Measurements from ENCODE around the gene NCOA3. TPM values are rescaled to one million over a fixed set of nuclear protein-coding genes. Genes with fewer than 3 reads are reported as not detected.

Gene NCOA3
- total RNA-seq, 1 experiment from 2014 or later: 25.9 TPM

DNA sequence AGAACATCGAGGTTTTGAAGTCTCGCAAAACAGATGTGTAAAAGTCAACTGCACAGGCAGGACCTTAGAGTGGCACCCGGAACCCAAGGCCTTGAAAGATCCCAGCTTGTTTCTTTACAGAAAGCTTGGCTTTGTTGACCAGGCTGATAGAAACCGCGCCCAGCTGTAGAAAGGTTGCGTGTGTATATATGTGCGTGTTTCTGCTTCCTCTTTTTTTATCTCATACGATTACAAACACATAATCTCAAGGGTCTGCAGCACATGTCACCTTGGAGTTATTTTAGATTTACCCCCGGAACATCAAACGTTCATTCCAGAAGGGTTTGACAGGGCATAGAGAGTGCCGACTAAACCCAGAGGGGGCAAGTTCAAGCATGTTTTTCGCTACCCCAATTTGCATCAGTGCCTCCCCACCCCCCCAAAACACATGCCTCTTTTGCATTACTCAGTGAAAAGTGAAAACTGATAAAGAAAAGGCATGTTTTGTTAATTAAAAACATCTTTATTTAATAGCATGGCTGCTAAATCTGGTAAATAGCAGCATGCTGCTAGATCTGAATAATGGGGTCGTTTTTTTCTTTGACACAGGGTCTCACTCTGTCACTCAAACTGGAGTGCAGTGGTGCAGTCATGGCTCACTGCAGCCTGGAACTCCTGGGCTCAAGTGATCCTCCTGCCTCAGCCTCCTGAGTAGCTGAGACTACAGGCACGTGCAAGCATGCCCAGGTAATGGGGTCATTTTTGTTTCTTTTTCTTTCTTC, 33.2 kb upstream of the NCOA3 start:
- no peak overlapping the region for H3K27ac ChIP-seq (ENCODE audit: low read depth, low read length)
- H3K79me2 ChIP-seq (ENCODE audit: insufficient read depth, low read length): no peaks in the 10 kb centered on the region
- BruUV-seq (replicated peaks): no TSS peak
- ChIA-PET RAD21 (ENCODE audit: low non-redundant PET in 1 of 2, low total read pairs in 2 of 2, uncharacterized antibody in 2 of 2, unreplicated experiment in 2 of 2) (no interaction called here), POLR2A (no interaction called here), CTCF (no interaction called here)
- no peak overlapping the region for H3K9ac ChIP-seq (ENCODE audit: low read length)
- H3K9me2 ChIP-seq (ENCODE audit: insufficient read depth): no peaks in the 10 kb centered on the region
- H2AFZ ChIP-seq (ENCODE audit: low read depth, low read length, poor library complexity, severe bottlenecking): no peak overlapping the region
- no peak for DNase-seq (ENCODE audit: low read depth, low spot score)
- no peak for TF ChIP-seq EZH2 (IDR thresholded peaks at IDR 0.05)
- TF ChIP-seq EZH2phosphoT487 (IDR thresholded peaks at IDR 0.05; ENCODE audit: borderline replicate concordance): no peak
- TF ChIP-seq, protein P1, sequence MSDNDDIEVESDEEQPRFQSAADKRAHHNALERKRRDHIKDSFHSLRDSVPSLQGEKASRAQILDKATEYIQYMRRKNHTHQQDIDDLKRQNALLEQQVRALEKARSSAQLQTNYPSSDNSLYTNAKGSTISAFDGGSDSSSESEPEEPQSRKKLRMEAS (IDR thresholded peaks at IDR 0.05): no peak
- no peak for TF ChIP-seq SRF (IDR thresholded peaks at IDR 0.05; ENCODE audit: low read depth)
- TF ChIP-seq YY1 (IDR thresholded peaks at IDR 0.05; ENCODE audit: extremely low read depth, insufficient replicate concordance, low read depth, low read length): no peak
- TF ChIP-seq SIN3A (IDR thresholded peaks at IDR 0.05; ENCODE audit: low read depth): no peak
- TF ChIP-seq, protein P2, sequence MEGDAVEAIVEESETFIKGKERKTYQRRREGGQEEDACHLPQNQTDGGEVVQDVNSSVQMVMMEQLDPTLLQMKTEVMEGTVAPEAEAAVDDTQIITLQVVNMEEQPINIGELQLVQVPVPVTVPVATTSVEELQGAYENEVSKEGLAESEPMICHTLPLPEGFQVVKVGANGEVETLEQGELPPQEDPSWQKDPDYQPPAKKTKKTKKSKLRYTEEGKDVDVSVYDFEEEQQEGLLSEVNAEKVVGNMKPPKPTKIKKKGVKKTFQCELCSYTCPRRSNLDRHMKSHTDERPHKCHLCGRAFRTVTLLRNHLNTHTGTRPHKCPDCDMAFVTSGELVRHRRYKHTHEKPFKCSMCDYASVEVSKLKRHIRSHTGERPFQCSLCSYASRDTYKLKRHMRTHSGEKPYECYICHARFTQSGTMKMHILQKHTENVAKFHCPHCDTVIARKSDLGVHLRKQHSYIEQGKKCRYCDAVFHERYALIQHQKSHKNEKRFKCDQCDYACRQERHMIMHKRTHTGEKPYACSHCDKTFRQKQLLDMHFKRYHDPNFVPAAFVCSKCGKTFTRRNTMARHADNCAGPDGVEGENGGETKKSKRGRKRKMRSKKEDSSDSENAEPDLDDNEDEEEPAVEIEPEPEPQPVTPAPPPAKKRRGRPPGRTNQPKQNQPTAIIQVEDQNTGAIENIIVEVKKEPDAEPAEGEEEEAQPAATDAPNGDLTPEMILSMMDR (IDR thresholded peaks at IDR 0.05 in 2 of 3, conservative IDR thresholded peaks at IDR 0.05 in 1 of 3; ENCODE audit: borderline replicate concordance in 1 of 3, insufficient read depth in 1 of 3, low read depth in 2 of 3, low read length in 2 of 3): no peak
- no peak for TF ChIP-seq RAD21 (IDR thresholded peaks at IDR 0.05; ENCODE audit: low read depth)
- no peak for TF ChIP-seq POLR2A (IDR thresholded peaks at IDR 0.05; ENCODE audit: borderline replicate concordance, extremely low read depth, insufficient read depth, insufficient read length)
- TF ChIP-seq, protein P3, sequence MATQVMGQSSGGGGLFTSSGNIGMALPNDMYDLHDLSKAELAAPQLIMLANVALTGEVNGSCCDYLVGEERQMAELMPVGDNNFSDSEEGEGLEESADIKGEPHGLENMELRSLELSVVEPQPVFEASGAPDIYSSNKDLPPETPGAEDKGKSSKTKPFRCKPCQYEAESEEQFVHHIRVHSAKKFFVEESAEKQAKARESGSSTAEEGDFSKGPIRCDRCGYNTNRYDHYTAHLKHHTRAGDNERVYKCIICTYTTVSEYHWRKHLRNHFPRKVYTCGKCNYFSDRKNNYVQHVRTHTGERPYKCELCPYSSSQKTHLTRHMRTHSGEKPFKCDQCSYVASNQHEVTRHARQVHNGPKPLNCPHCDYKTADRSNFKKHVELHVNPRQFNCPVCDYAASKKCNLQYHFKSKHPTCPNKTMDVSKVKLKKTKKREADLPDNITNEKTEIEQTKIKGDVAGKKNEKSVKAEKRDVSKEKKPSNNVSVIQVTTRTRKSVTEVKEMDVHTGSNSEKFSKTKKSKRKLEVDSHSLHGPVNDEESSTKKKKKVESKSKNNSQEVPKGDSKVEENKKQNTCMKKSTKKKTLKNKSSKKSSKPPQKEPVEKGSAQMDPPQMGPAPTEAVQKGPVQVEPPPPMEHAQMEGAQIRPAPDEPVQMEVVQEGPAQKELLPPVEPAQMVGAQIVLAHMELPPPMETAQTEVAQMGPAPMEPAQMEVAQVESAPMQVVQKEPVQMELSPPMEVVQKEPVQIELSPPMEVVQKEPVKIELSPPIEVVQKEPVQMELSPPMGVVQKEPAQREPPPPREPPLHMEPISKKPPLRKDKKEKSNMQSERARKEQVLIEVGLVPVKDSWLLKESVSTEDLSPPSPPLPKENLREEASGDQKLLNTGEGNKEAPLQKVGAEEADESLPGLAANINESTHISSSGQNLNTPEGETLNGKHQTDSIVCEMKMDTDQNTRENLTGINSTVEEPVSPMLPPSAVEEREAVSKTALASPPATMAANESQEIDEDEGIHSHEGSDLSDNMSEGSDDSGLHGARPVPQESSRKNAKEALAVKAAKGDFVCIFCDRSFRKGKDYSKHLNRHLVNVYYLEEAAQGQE (IDR thresholded peaks at IDR 0.05; ENCODE audit: low read depth): no peak
- TF ChIP-seq EGR1 (IDR thresholded peaks at IDR 0.05; ENCODE audit: low read depth): no peak
- TF ChIP-seq, protein P4, sequence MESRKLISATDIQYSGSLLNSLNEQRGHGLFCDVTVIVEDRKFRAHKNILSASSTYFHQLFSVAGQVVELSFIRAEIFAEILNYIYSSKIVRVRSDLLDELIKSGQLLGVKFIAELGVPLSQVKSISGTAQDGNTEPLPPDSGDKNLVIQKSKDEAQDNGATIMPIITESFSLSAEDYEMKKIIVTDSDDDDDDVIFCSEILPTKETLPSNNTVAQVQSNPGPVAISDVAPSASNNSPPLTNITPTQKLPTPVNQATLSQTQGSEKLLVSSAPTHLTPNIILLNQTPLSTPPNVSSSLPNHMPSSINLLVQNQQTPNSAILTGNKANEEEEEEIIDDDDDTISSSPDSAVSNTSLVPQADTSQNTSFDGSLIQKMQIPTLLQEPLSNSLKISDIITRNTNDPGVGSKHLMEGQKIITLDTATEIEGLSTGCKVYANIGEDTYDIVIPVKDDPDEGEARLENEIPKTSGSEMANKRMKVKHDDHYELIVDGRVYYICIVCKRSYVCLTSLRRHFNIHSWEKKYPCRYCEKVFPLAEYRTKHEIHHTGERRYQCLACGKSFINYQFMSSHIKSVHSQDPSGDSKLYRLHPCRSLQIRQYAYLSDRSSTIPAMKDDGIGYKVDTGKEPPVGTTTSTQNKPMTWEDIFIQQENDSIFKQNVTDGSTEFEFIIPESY (IDR thresholded peaks at IDR 0.05; ENCODE audit: extremely low read depth, insufficient replicate concordance, low read length): no peak
- no peak for TF ChIP-seq ELF1 (IDR thresholded peaks at IDR 0.05; ENCODE audit: borderline replicate concordance, low read depth)
- no peaks in the 10 kb centered on the region for H3K27me3 ChIP-seq (ENCODE audit: insufficient read depth, low read length)
- no peak overlapping the region for H3K4me2 ChIP-seq (ENCODE audit: low read length)
- intact Hi-C loops (cut with micrococcal nuclease): no loop called here
- H3K4me1 ChIP-seq (ENCODE audit: control insufficient read depth in 1 of 2, insufficient read depth in 2 of 2, low read length in 2 of 2): peaks cover 6% of the 10 kb centered on the region in 2 experiments; a peak in 3 of 4 replicates
- ATAC-seq: no peak
- H3K36me3 ChIP-seq (ENCODE audit: control insufficient read depth in 1 of 2, insufficient read depth in 2 of 2, low read length in 2 of 2): no peaks in the 10 kb centered on the region
- no peak overlapping the region for H3K4me3 ChIP-seq (replicated peaks in 1 of 2; ENCODE audit: low read depth in 1 of 2, low read length in 2 of 2)
- H4K20me1 ChIP-seq (ENCODE audit: insufficient read depth): no peaks in the 10 kb centered on the region
- no peaks in the 10 kb centered on the region for H3K9me3 ChIP-seq (ENCODE audit: control insufficient read depth in 1 of 2, insufficient read depth in 1 of 2, low read depth in 1 of 2, low read length in 2 of 2)

Data from HCT116 (cell line).